ENCODE results near the gene NEU2. TPM values are rescaled to one million over a fixed set of nuclear protein-coding genes. Genes with fewer than 3 reads are reported as not detected.

The NEU2 gene
- total RNA-seq, 1 experiment from 2014 or later, result not detected

GRCh38 chr2:233084488-233084887 is 52.0 kb downstream of the NEU2 start:
- TF ChIP-seq CTCF (conservative IDR thresholded peaks at IDR 0.05) (no peak), EZH2 (IDR thresholded peaks at IDR 0.05; ENCODE audit: low read depth) (no peak)
- H3K36me3 ChIP-seq (ENCODE audit: low read depth), result no peaks in the 10 kb centered on the region
- no peaks in the 10 kb centered on the region for H4K20me1 ChIP-seq (ENCODE audit: insufficient read depth)
- no peak overlapping the region for H3K4me3 ChIP-seq
- no peak overlapping the region for H3K4me2 ChIP-seq
- no peaks in the 10 kb centered on the region for H3K9me3 ChIP-seq (ENCODE audit: insufficient read depth, low read depth)
- no TSS peak for BruUV-seq (replicated peaks)
- no peaks in the 10 kb centered on the region for H3K4me1 ChIP-seq (replicated peaks; ENCODE audit: insufficient read depth)
- DNase-seq, result no peak
- intact Hi-C loops (cut with micrococcal nuclease; ENCODE audit: unreplicated experiment), result no loop called here
- no peaks in the 10 kb centered on the region for H3K9me2 ChIP-seq (ENCODE audit: insufficient read depth)
- H3K27ac ChIP-seq, result no peak overlapping the region
- no peaks in the 10 kb centered on the region for H3K79me2 ChIP-seq (ENCODE audit: low read depth)
- no peaks in the 10 kb centered on the region; the same call in 1 of the 2 replicates for H3F3A ChIP-seq (ENCODE audit: insufficient read depth, low read depth)
- POLR2A ChIA-PET (ENCODE audit: unreplicated experiment), result interaction anchor here (0.5 kb wide), 1 partner anchor 88 kb away, joined by 23 read pairs; no protein-coding TSS in a partner anchor
- H3K27me3 ChIP-seq (ENCODE audit: insufficient read depth, low read depth), result no peaks in the 10 kb centered on the region
- H2AFZ ChIP-seq, result no peak overlapping the region
- CTCF ChIA-PET, result interaction anchor here (0.6 kb wide), 1 partner anchor 102 kb away, joined by 3 read pairs; no protein-coding TSS in a partner anchor

Other genes with a start within 250 kb of the NEU2 start
- gene SNORC, start 162.4 kb upstream of the NEU2 start, total RNA-seq (2021), result 10.4 and 20.0 TPM in 2 replicates
- 52.2 and 55.3 TPM in 2 replicates for gene NGEF, start 19.4 kb upstream of the NEU2 start, total RNA-seq (2021)
- gene INPP5D, start 27.7 kb downstream of the NEU2 start, total RNA-seq (2021), result 0.55 and 0.74 TPM in 2 replicates
- 55.7 and 63.9 TPM in 2 replicates for gene ATG16L1, start 219.0 kb downstream of the NEU2 start, total RNA-seq (2021)